PC-3 (cell line): ENCODE data around the gene KRTAP10-2. TPM values are rescaled to one million over a fixed set of nuclear protein-coding genes. Genes with fewer than 3 reads are reported as not detected.

Source experiments
- ATAC-seq: fragments of 200-7000 bp; cut with Tn5 transposase; 2 replicates; pipeline ENCODE4 v1.9.1; 2020; ENCODE audit warnings: mild to moderate bottlenecking, moderate library complexity
- BruUV-seq: library from RNA; stranded (reverse); fragments of 400-500 nt; replicated peaks from 2 replicates; lab custom pipeline; 2021; lab: Mats Ljungman, UMichigan
- CTCF ChIA-PET: fragments of 300-600 bp; sonication (Branson Sonifier 250); formaldehyde crosslinking; loops from one replicate; lab custom pipeline; 2022; ENCODE audit warnings: antibody characterized with exemption; lab: Charles Lee
- POLR2A ChIA-PET: fragments of 300-600 bp; sonication (Branson Sonifier 250); formaldehyde crosslinking; loops from one replicate; lab custom pipeline; 2022; ENCODE audit warnings: antibody characterized with exemption; ENCODE audit not compliant: unreplicated experiment; lab: Charles Lee
- DNase-seq: peaks from one replicate; pipeline ENCODE4 v3.0.0-alpha.2; 2015
- H2AFZ ChIP-seq: fragments of 300-600 bp; sonication (generic); 2 replicates; pipeline ENCODE4 v1.6.0; 2016; ENCODE audit warnings: antibody characterized with exemption, low read length
- H3F3A ChIP-seq: fragments of 300-600 bp; sonication (generic); one replicate; pipeline ENCODE4 v1.6.0; 2017; ENCODE audit warnings: antibody characterized with exemption, low read length, control low read depth, mild to moderate bottlenecking; ENCODE audit not compliant: unreplicated experiment
- H3K27ac ChIP-seq: fragments of 300-600 bp; sonication (generic); 2 replicates; pipeline ENCODE4 v1.5.1; 2016; ENCODE audit warnings: mild to moderate bottlenecking, low read length
- H3K27me3 ChIP-seq: fragments of 300-600 bp; sonication (generic); 2 replicates; pipeline ENCODE4 v1.6.1; 2016; ENCODE audit warnings: low read length, mixed read lengths
- H3K36me3 ChIP-seq: fragments of 300-600 bp; sonication (generic); 2 replicates; pipeline ENCODE4 v1.6.1; 2016; ENCODE audit warnings: low read depth, mixed run types, low read length, mixed read lengths
- H3K4me1 ChIP-seq: fragments of 300-600 bp; sonication (generic); 2 replicates; pipeline ENCODE4 v1.5.1; 2016; ENCODE audit warnings: low read length; ENCODE audit not compliant: insufficient read depth
- H3K4me2 ChIP-seq: fragments of 300-600 bp; sonication (generic); 2 replicates; pipeline ENCODE4 v1.6.0; 2016; ENCODE audit warnings: low read length
- H3K4me3 ChIP-seq: fragments of 300-600 bp; sonication (generic); 2 replicates; pipeline ENCODE4 v1.5.1; 2016; ENCODE audit warnings: mild to moderate bottlenecking, low read length, mixed read lengths
- H3K79me2 ChIP-seq: fragments of 300-600 bp; sonication (generic); 2 replicates; pipeline ENCODE4 v1.6.1; 2017; ENCODE audit warnings: low read length, mixed read lengths
- H3K9ac ChIP-seq: fragments of 300-600 bp; sonication (generic); 2 replicates; pipeline ENCODE4 v1.6.0; 2016; ENCODE audit warnings: mild to moderate bottlenecking, low read length
- H3K9me2 ChIP-seq: fragments of 300-600 bp; sonication (generic); replicated peaks from 2 replicates; pipeline ENCODE4 v1.6.1; 2016; ENCODE audit warnings: mixed run types, low read length, mixed read lengths
- H3K9me3 ChIP-seq: fragments of 300-600 bp; sonication (generic); 2 replicates; pipeline ENCODE4 v1.6.1; 2016; ENCODE audit warnings: low read length, mixed read lengths
- H4K20me1 ChIP-seq: fragments of 300-600 bp; sonication (generic); 2 replicates; pipeline ENCODE4 v1.6.1; 2016; ENCODE audit warnings: low read length, mixed read lengths
- CTCF ChIP-seq: fragments of 300-600 bp; sonication (generic); conservative IDR thresholded peaks from 2 replicates; pipeline ENCODE4 v1.5.1; 2017; ENCODE audit warnings: antibody characterized with exemption, low read depth, mild to moderate bottlenecking, low read length
- EZH2 ChIP-seq: fragments of 300-600 bp; sonication (generic); IDR thresholded peaks from one replicate; pipeline ENCODE4 v1.6.1; 2017; ENCODE audit warnings: antibody characterized with exemption, mild to moderate bottlenecking, low read length; ENCODE audit not compliant: unreplicated experiment
- EZH2phosphoT487 ChIP-seq: fragments of 300-600 bp; sonication (generic); IDR thresholded peaks from 2 replicates; pipeline ENCODE4 v1.6.1; 2018; ENCODE audit warnings: mild to moderate bottlenecking, antibody characterized with exemption, low read length, borderline replicate concordance
- intact Hi-C: fragments of 100-400 bp; cut with micrococcal nuclease; formaldehyde crosslinking; loops from 2 replicates; pipeline ENCODE4 v1.9.0; 2023
- total RNA-seq: library from RNA; depleted of rRNA; stranded (reverse); fragments of >200 nt; gene quantifications from 2 replicates; pipeline ENCODE4 v1.2.3, GENCODE V29; 2014

The KRTAP10-2 gene
- total RNA-seq, 1 experiment from 2014 or later, result not detected

- H3K4me3 ChIP-seq, result no peak overlapping the region
- ChIA-PET POLR2A (no interaction called here), CTCF (no interaction called here)
- no peak overlapping the region for H3K9ac ChIP-seq
- BruUV-seq, result no TSS peak
- H3F3A ChIP-seq, result no peaks in the 10 kb centered on the region
- H3K27ac ChIP-seq, result no peak overlapping the region
- H3K9me3 ChIP-seq, result peaks cover 7% of the 10 kb centered on the region; the same call in 1 of the 2 replicates
- no peaks in the 10 kb centered on the region for H3K36me3 ChIP-seq
- no peak overlapping the region for H2AFZ ChIP-seq
- TF ChIP-seq CTCF (no peak), EZH2phosphoT487 (no peak), EZH2 (no peak)
- H3K79me2 ChIP-seq, result no peaks in the 10 kb centered on the region
- H3K27me3 ChIP-seq, result no peaks in the 10 kb centered on the region
- DNase-seq (no peak), ATAC-seq (no peak)
- no peak overlapping the region for H3K4me2 ChIP-seq
- no peaks in the 10 kb centered on the region for H3K9me2 ChIP-seq
- intact Hi-C loops, result no loop called here
- no peaks in the 10 kb centered on the region for H4K20me1 ChIP-seq
- H3K4me1 ChIP-seq, result no peaks in the 10 kb centered on the region
These were observed 1.6 kb downstream of the KRTAP10-2 start for GRCh38 chr21:44549525-44550211.

- CTCF ChIA-PET, result no interaction called here
- no peak overlapping the region for H3K4me3 ChIP-seq
- H3K4me2 ChIP-seq, result no peak overlapping the region
- H3F3A ChIP-seq, result no peaks in the 10 kb centered on the region
- no peaks in the 10 kb centered on the region for H3K36me3 ChIP-seq
- intact Hi-C loops, result no loop called here
- POLR2A ChIA-PET, result no interaction called here
- H3K4me1 ChIP-seq, result no peaks in the 10 kb centered on the region
- no peak overlapping the region for H2AFZ ChIP-seq
- no TSS peak for BruUV-seq
- H3K9me2 ChIP-seq, result no peaks in the 10 kb centered on the region
- no peak overlapping the region for H3K27ac ChIP-seq
- no peaks in the 10 kb centered on the region for H4K20me1 ChIP-seq
- H3K9ac ChIP-seq, result no peak overlapping the region
- H3K9me3 ChIP-seq, result peaks cover 7% of the 10 kb centered on the region; the same call in 1 of the 2 replicates
- H3K27me3 ChIP-seq, result no peaks in the 10 kb centered on the region
- H3K79me2 ChIP-seq, result no peaks in the 10 kb centered on the region
- TF ChIP-seq CTCF, result no peak
- DNase-seq (no peak), ATAC-seq (no peak)
These were observed 2.4 kb downstream of the KRTAP10-2 start for GRCh38 chr21:44548922-44549321.

GRCh38 chr21:44548381-44548780 lies 2.9 kb downstream of the KRTAP10-2 start:
- Histone ChIP-seq H3K9me2 (no peaks in the 10 kb centered on the region), H3K27me3 (no peaks in the 10 kb centered on the region), H3K36me3 (no peaks in the 10 kb centered on the region), H4K20me1 (no peaks in the 10 kb centered on the region), H3K27ac (no peak overlapping the region), H3K4me2 (no peak overlapping the region), H3F3A (no peaks in the 10 kb centered on the region), H3K79me2 (no peaks in the 10 kb centered on the region), H3K4me3 (no peak overlapping the region), H3K9ac (no peak overlapping the region), H3K4me1 (no peaks in the 10 kb centered on the region), H3K9me3 (peaks cover 9% of the 10 kb centered on the region; the same call in 1 of the 2 replicates), H2AFZ (no peak overlapping the region)
- DNase-seq (no peak), ATAC-seq (no peak)
- BruUV-seq, result no TSS peak
- ChIA-PET POLR2A (no interaction called here), CTCF (no interaction called here)
- TF ChIP-seq EZH2phosphoT487 (no peak), CTCF (no peak), EZH2 (no peak)
- intact Hi-C loops, result no loop called here
